ENCODE measurements around the gene ESYT1. TPM values are rescaled to one million over a fixed set of nuclear protein-coding genes. Genes with fewer than 3 reads are reported as not detected.

The ESYT1 gene
- total and polyA plus RNA-seq, 2 donors (not counting 1 experiment from before 2014, with no cell fraction given) = 182 to 446 TPM

DNA sequence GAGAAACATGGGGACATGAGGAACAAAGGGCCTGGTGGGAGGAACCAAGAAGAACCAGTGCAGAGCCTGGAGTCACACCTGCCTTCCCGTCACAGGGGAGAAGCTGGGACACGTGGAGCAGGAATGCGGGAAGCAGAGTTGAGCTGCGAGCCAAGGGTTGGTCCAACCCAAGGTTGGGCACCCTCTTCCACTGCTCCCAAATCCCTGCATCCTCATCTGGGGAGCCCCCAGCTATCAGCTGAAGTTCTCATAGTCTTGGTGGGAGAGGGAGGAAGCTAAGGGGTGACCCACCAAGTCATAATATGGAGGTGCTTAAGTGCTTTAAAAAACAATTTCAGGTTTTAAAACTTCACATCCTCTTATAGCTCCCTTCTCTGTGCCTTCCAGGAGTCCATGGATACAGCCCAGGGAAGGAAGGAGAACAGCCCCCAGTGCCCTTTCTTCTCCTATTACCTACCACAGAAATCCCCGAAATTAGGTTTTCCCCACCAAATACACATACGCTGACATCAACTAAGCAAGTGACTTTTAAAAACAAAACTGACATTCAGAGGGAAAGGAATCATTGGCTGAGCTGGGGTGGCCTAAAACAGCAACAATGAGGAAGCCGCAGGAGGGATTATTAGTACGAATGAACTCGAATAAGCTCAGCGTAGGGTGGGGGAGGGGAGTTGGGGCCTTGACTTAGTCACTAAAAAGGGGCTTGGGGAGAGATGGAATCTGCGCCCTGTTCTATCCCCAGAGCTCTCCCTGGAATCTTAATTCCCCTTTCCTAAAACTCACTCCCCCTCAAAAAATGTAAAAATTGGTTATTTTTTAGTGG lies 34.6 kb downstream of the ESYT1 start:
- TF ChIP-seq, protein P1, sequence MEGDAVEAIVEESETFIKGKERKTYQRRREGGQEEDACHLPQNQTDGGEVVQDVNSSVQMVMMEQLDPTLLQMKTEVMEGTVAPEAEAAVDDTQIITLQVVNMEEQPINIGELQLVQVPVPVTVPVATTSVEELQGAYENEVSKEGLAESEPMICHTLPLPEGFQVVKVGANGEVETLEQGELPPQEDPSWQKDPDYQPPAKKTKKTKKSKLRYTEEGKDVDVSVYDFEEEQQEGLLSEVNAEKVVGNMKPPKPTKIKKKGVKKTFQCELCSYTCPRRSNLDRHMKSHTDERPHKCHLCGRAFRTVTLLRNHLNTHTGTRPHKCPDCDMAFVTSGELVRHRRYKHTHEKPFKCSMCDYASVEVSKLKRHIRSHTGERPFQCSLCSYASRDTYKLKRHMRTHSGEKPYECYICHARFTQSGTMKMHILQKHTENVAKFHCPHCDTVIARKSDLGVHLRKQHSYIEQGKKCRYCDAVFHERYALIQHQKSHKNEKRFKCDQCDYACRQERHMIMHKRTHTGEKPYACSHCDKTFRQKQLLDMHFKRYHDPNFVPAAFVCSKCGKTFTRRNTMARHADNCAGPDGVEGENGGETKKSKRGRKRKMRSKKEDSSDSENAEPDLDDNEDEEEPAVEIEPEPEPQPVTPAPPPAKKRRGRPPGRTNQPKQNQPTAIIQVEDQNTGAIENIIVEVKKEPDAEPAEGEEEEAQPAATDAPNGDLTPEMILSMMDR (conservative IDR thresholded peaks at IDR 0.05 in 1 of 2, IDR thresholded peaks at IDR 0.05 in 1 of 2; ENCODE audit: low read depth in 1 of 2, low read length in 2 of 2) = no peak
- TF ChIP-seq EZH2 (IDR thresholded peaks at IDR 0.05; ENCODE audit: low read length, missing control alignments) = no peak
- H4K20me1 ChIP-seq (ENCODE audit: control insufficient read depth, extremely low read depth, insufficient read depth, low read length) = peaks cover 1% of the 10 kb centered on the region
- no peak overlapping the region for H2AFZ ChIP-seq (ENCODE audit: low read length)
- no peaks in the 10 kb centered on the region for H3K27me3 ChIP-seq (ENCODE audit: control insufficient read depth, insufficient read depth, low read length)
- peaks cover 12% of the 10 kb centered on the region for H3K4me1 ChIP-seq (ENCODE audit: control insufficient read depth, extremely low read depth, insufficient read depth, low read length)
- peak overlapping the region; percentile 23 for H3K4me2 ChIP-seq (ENCODE audit: extremely low read depth, insufficient read depth, low read length)
- H3K9ac ChIP-seq (ENCODE audit: insufficient read depth, low read length) = no peak overlapping the region
- DNase-seq (ENCODE audit: low read depth in 2 of 2) = peak in 1 of 2 donors; percentile 6
- no peaks in the 10 kb centered on the region for H3K9me3 ChIP-seq (ENCODE audit: control insufficient read depth, insufficient read depth, low read depth, low read length)
- no peak overlapping the region for H3K27ac ChIP-seq (ENCODE audit: insufficient read depth, low read length)
- H3K79me2 ChIP-seq (ENCODE audit: control insufficient read depth, insufficient read depth, low read length) = peaks cover 39% of the 10 kb centered on the region
- peak overlapping the region in 1 of 4 experiments; percentile 7 for H3K4me3 ChIP-seq (replicated peaks in 1 of 4; ENCODE audit: control extremely low read depth in 1 of 4, insufficient read depth in 1 of 4, low read depth in 3 of 4, low read length in 4 of 4)
- H3K36me3 ChIP-seq (ENCODE audit: control insufficient read depth, insufficient read depth, low read length) = peaks cover 36% of the 10 kb centered on the region

DNA sequence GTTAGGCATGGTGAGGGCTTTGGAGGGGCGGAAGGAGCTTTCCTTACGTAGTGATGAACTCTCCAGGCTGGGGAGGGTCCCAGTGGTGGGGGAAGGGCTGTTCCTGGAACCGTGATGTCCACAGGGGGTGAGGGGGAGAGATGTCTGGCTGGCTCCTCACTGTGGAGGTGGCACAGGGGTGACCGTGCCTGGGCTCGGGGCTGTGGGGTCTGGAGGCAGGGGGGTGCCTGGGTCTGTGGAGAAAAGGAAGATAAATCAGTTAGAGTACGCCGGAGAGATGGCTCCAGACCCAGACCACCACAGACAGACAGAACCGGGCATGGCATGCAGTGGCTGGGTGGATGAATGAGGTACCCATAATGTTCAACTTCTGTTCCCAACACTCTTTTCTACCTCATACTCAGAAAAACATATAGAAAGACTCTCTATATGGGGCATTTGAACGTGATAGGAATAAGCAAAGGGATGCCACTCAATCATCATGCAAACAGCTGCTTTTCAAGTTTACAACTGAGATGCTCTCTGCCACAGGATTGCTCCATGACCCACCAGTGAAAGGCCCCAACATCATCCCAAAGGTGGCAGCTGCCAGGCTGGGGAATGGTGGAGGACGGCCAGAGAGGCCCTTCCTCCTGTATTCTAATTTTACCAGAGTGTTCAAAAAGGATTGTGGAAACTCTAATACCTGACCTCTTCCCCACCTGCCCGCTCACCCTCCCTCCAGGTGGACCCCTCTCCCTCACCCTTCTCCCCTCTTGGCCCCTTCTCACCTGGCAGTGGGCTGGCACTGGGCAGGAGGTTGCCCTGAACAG lies 35.7 kb downstream of the ESYT1 start:
- no peak for DNase-seq (ENCODE audit: low read depth in 2 of 2)
- H3K27me3 ChIP-seq (ENCODE audit: control insufficient read depth, insufficient read depth, low read length) = no peaks in the 10 kb centered on the region
- peaks cover 33% of the 10 kb centered on the region for H3K79me2 ChIP-seq (ENCODE audit: control insufficient read depth, insufficient read depth, low read length)
- peaks cover 12% of the 10 kb centered on the region for H3K4me1 ChIP-seq (ENCODE audit: control insufficient read depth, extremely low read depth, insufficient read depth, low read length)
- TF ChIP-seq EZH2 (IDR thresholded peaks at IDR 0.05; ENCODE audit: low read length, missing control alignments) = no peak
- TF ChIP-seq, protein P1 (conservative IDR thresholded peaks at IDR 0.05 in 1 of 2, IDR thresholded peaks at IDR 0.05 in 1 of 2; ENCODE audit: low read depth in 1 of 2, low read length in 2 of 2) = no peak
- no peak overlapping the region for H3K27ac ChIP-seq (ENCODE audit: insufficient read depth, low read length)
- no peaks in the 10 kb centered on the region for H3K9me3 ChIP-seq (ENCODE audit: control insufficient read depth, insufficient read depth, low read depth, low read length)
- no peak overlapping the region for H3K4me2 ChIP-seq (ENCODE audit: extremely low read depth, insufficient read depth, low read length)
- no peak overlapping the region for H2AFZ ChIP-seq (ENCODE audit: low read length)
- peaks cover 1% of the 10 kb centered on the region for H4K20me1 ChIP-seq (ENCODE audit: control insufficient read depth, extremely low read depth, insufficient read depth, low read length)
- H3K9ac ChIP-seq (ENCODE audit: insufficient read depth, low read length) = no peak overlapping the region
- peaks cover 36% of the 10 kb centered on the region for H3K36me3 ChIP-seq (ENCODE audit: control insufficient read depth, insufficient read depth, low read length)
- no peak overlapping the region for H3K4me3 ChIP-seq (replicated peaks in 1 of 4; ENCODE audit: control extremely low read depth in 1 of 4, insufficient read depth in 1 of 4, low read depth in 3 of 4, low read length in 4 of 4)

DNA sequence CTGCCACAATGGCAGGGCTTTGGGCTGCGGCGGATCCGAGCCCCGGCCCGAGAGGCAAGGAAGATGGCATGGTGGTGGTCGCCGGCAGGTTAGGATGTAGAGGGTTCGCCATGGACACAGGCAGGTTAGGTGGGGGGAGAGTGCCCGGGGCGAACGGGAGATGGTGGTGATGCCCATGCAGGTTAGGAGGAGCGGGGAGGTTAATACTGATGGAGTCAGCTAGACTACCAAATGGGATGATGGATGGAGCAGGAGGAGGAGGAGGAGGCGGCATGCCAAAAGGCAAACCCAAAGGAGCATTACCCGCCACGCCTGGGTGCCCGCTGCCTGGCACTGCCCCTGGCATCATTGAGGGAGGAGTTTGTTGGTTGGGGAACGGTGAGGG lies 36.3 kb downstream of the ESYT1 start:
- peaks cover 1% of the 10 kb centered on the region for H4K20me1 ChIP-seq (ENCODE audit: control insufficient read depth, extremely low read depth, insufficient read depth, low read length)
- DNase-seq (ENCODE audit: low read depth in 2 of 2) = no peak
- peaks cover 27% of the 10 kb centered on the region for H3K79me2 ChIP-seq (ENCODE audit: control insufficient read depth, insufficient read depth, low read length)
- no peak overlapping the region for H3K4me2 ChIP-seq (ENCODE audit: extremely low read depth, insufficient read depth, low read length)
- H3K9me3 ChIP-seq (ENCODE audit: control insufficient read depth, insufficient read depth, low read depth, low read length) = no peaks in the 10 kb centered on the region
- peaks cover 36% of the 10 kb centered on the region for H3K36me3 ChIP-seq (ENCODE audit: control insufficient read depth, insufficient read depth, low read length)
- no peak overlapping the region for H3K4me3 ChIP-seq (replicated peaks in 1 of 4; ENCODE audit: control extremely low read depth in 1 of 4, insufficient read depth in 1 of 4, low read depth in 3 of 4, low read length in 4 of 4)
- TF ChIP-seq, protein P1 (conservative IDR thresholded peaks at IDR 0.05 in 1 of 2, IDR thresholded peaks at IDR 0.05 in 1 of 2; ENCODE audit: low read depth in 1 of 2, low read length in 2 of 2) = no peak
- H3K4me1 ChIP-seq (ENCODE audit: control insufficient read depth, extremely low read depth, insufficient read depth, low read length) = peaks cover 12% of the 10 kb centered on the region
- no peak overlapping the region for H2AFZ ChIP-seq (ENCODE audit: low read length)
- H3K27ac ChIP-seq (ENCODE audit: insufficient read depth, low read length) = no peak overlapping the region
- no peak overlapping the region for H3K9ac ChIP-seq (ENCODE audit: insufficient read depth, low read length)
- H3K27me3 ChIP-seq (ENCODE audit: control insufficient read depth, insufficient read depth, low read length) = no peaks in the 10 kb centered on the region

Data from fibroblast of lung (primary cell).